OCI-LY1 (cell line): Measurements from ENCODE around the gene SLC43A1.

Experiments used
- H2AFZ ChIP-seq: fragments of 200-600 bp; sonication (generic), shearing (Covaris generic); 2 replicates; pipeline ENCODE4 v1.6.0; 2014; ENCODE audit warnings: antibody characterized with exemption, mild to moderate bottlenecking, low read length
- H3F3A ChIP-seq: fragments of 200-600 bp; sonication (generic), shearing (Covaris generic); 2 replicates; pipeline ENCODE4 v1.6.0; 2014; ENCODE audit warnings: mild to moderate bottlenecking, antibody characterized with exemption, low read length, moderate library complexity; ENCODE audit not compliant: insufficient read depth
- H3K27ac ChIP-seq: fragments of 200-600 bp; sonication (generic); 2 replicates; pipeline ENCODE4 v1.5.1; 2014; ENCODE audit warnings: low read length, mixed run types, mild to moderate bottlenecking, low read depth; ENCODE audit not compliant: poor library complexity, severe bottlenecking
- H3K27me3 ChIP-seq: fragments of 200-600 bp; sonication (generic); 2 replicates; pipeline ENCODE4 v1.6.0; 2014; ENCODE audit warnings: antibody characterized with exemption, mild to moderate bottlenecking, low read length, moderate library complexity; ENCODE audit not compliant: insufficient read depth
- H3K36me3 ChIP-seq: fragments of 200-600 bp; sonication (generic); 2 replicates; pipeline ENCODE4 v1.6.1; 2014; ENCODE audit warnings: mild to moderate bottlenecking, antibody characterized with exemption, low read length, moderate library complexity, mixed read lengths; ENCODE audit not compliant: insufficient read depth
- H3K4me1 ChIP-seq: fragments of 200-600 bp; sonication (generic); 2 replicates; pipeline ENCODE4 v1.5.1; 2014; ENCODE audit warnings: mild to moderate bottlenecking, low read length, moderate library complexity; ENCODE audit not compliant: insufficient read depth, severe bottlenecking
- H3K4me2 ChIP-seq: fragments of 200-600 bp; sonication (generic), shearing (Covaris generic); 2 replicates; pipeline ENCODE4 v1.6.1; 2014; ENCODE audit warnings: low read length
- H3K4me3 ChIP-seq: fragments of 200-600 bp; sonication (generic); 2 replicates; pipeline ENCODE4 v1.5.1; 2014; ENCODE audit warnings: low read length, low read depth, mild to moderate bottlenecking, mixed read lengths; ENCODE audit not compliant: poor library complexity, severe bottlenecking
- H3K79me2 ChIP-seq: fragments of 200-600 bp; shearing (Covaris generic); 2 replicates; pipeline ENCODE4 v1.6.1; 2016; ENCODE audit warnings: mixed run types, low read length, mixed read lengths; ENCODE audit not compliant: insufficient read depth
- H3K9ac ChIP-seq: fragments of 200-600 bp; sonication (generic), shearing (Covaris generic); 2 replicates; pipeline ENCODE4 v1.6.1; 2014; ENCODE audit warnings: mild to moderate bottlenecking, low read length, mixed read lengths
- H3K9me2 ChIP-seq: fragments of 200-600 bp; sonication (generic), shearing (Covaris generic); 2 replicates; pipeline ENCODE4 v1.6.1; 2014; ENCODE audit warnings: low read depth, mild to moderate bottlenecking, low read length, mixed read lengths
- H3K9me3 ChIP-seq: fragments of 200-600 bp; shearing (Covaris generic); 2 replicates; pipeline ENCODE4 v1.6.1; 2014; ENCODE audit warnings: low read length, mixed read lengths
- H4K20me1 ChIP-seq: fragments of 200-600 bp; sonication (generic), shearing (Covaris generic); 2 replicates; pipeline ENCODE4 v1.6.0; 2016; ENCODE audit warnings: mild to moderate bottlenecking, low read length; ENCODE audit not compliant: insufficient read depth
- CTCF ChIP-seq: fragments of 200-600 bp; sonication (generic), shearing (Covaris generic); IDR thresholded peaks from 2 replicates; pipeline ENCODE4 v1.5.1; 2017; ENCODE audit warnings: mild to moderate bottlenecking, antibody characterized with exemption, low read length, moderate library complexity, mixed read lengths
- EZH2 ChIP-seq: fragments of 200-600 bp; sonication (generic), shearing (Covaris generic); IDR thresholded peaks from 2 replicates; pipeline ENCODE4 v1.8.0; 2017; ENCODE audit warnings: borderline replicate concordance, mixed run types, mild to moderate bottlenecking, antibody characterized with exemption, low read length, moderate library complexity, mixed read lengths

The SLC43A1 gene

GRCh38 chr11:57477507-57478189, 37.9 kb downstream of the SLC43A1 start:
- Histone ChIP-seq H3K27me3 (peaks cover 6% of the 10 kb centered on the region; the same call in 1 of the 2 replicates), H3K9me2 (no peaks in the 10 kb centered on the region), H3K4me1 (peaks cover 10% of the 10 kb centered on the region), H3F3A (no peaks in the 10 kb centered on the region), H3K79me2 (no peaks in the 10 kb centered on the region), H3K36me3 (no peaks in the 10 kb centered on the region), H3K9ac (no peak overlapping the region), H2AFZ (no peak overlapping the region), H3K4me2 (no peak overlapping the region), H3K27ac (no peak overlapping the region), H3K9me3 (no peaks in the 10 kb centered on the region), H3K4me3 (no peak overlapping the region), H4K20me1 (no peaks in the 10 kb centered on the region)
- TF ChIP-seq CTCF (no peak), EZH2 (no peak)

- H3K9me2 ChIP-seq = no peaks in the 10 kb centered on the region
- no peak for TF ChIP-seq EZH2
- TF ChIP-seq CTCF = peak; percentile 43
- H3K4me1 ChIP-seq = peaks cover 7% of the 10 kb centered on the region
- H3K27me3 ChIP-seq = peaks cover 6% of the 10 kb centered on the region; the same call in 1 of the 2 replicates
- no peaks in the 10 kb centered on the region for H3K79me2 ChIP-seq
- no peak overlapping the region for H2AFZ ChIP-seq
- peak overlapping the region; percentile 40 for H3K4me3 ChIP-seq
- H3K36me3 ChIP-seq = no peaks in the 10 kb centered on the region
- no peaks in the 10 kb centered on the region for H3F3A ChIP-seq
- H3K9ac ChIP-seq = no peak overlapping the region
- no peaks in the 10 kb centered on the region for H3K9me3 ChIP-seq
- no peak overlapping the region for H3K27ac ChIP-seq
- H3K4me2 ChIP-seq = peak overlapping the region; percentile 51; the same call in 1 of the 2 replicates
- no peaks in the 10 kb centered on the region for H4K20me1 ChIP-seq
These were observed 38.6 kb downstream of the SLC43A1 start for GRCh38 chr11:57476757-57477506.

- no peaks in the 10 kb centered on the region for H3K9me3 ChIP-seq
- no peak overlapping the region for H3K27ac ChIP-seq
- no peak for TF ChIP-seq CTCF
- TF ChIP-seq EZH2 = no peak
- H3K27me3 ChIP-seq = peaks cover 6% of the 10 kb centered on the region; the same call in 1 of the 2 replicates
- no peaks in the 10 kb centered on the region for H3F3A ChIP-seq
- peaks cover 7% of the 10 kb centered on the region for H3K4me1 ChIP-seq
- H3K4me3 ChIP-seq = peak overlapping the region; percentile 40
- H4K20me1 ChIP-seq = no peaks in the 10 kb centered on the region
- no peaks in the 10 kb centered on the region for H3K9me2 ChIP-seq
- H3K9ac ChIP-seq = no peak overlapping the region
- no peaks in the 10 kb centered on the region for H3K79me2 ChIP-seq
- H2AFZ ChIP-seq = no peak overlapping the region
- peak overlapping the region; percentile 51; the same call in 1 of the 2 replicates for H3K4me2 ChIP-seq
- no peaks in the 10 kb centered on the region for H3K36me3 ChIP-seq
These were observed 39.3 kb downstream of the SLC43A1 start for GRCh38 chr11:57476047-57476756.
